Suppressor macrophage treated with lipopolysaccharide for 4 hours (primary cell): ENCODE measurements around the gene MAN1A2.
"Not testable (repeated sequence)": the region's sequence is repeated elsewhere in the genome, so short reads cannot be mapped to it uniquely, and the experiment has no call there.

ENCODE experiments used
- DNase-seq: peaks from one replicate; pipeline ENCODE4 v3.0.0-alpha.2; 2020

MAN1A2 gene

GRCh38 chr1:117403597-117403996 lies 36.3 kb downstream of the MAN1A2 start:
- DNase-seq = no peak

GRCh38 chr1:117405042-117405441 lies 37.8 kb downstream of the MAN1A2 start:
- DNase-seq = no peak

- no peak for DNase-seq
These were observed 45.2 kb downstream of the MAN1A2 start for GRCh38 chr1:117412472-117412871.

- DNase-seq = no peak
These were observed 46.2 kb downstream of the MAN1A2 start for GRCh38 chr1:117413412-117413811.

GRCh38 chr1:117414943-117415342 lies 47.7 kb downstream of the MAN1A2 start:
- DNase-seq = no peak

GRCh38 chr1:117416004-117416403 lies 48.8 kb downstream of the MAN1A2 start:
- DNase-seq = no peak

GRCh38 chr1:117416546-117417125 lies 49.4 kb downstream of the MAN1A2 start:
- no peak for DNase-seq

GRCh38 chr1:117425050-117425734 lies 57.9 kb downstream of the MAN1A2 start:
- DNase-seq = no peak

- no peak for DNase-seq
These were observed 60.0 kb downstream of the MAN1A2 start for GRCh38 chr1:117427297-117427696.

GRCh38 chr1:117433943-117434342 lies 66.7 kb downstream of the MAN1A2 start:
- no peak for DNase-seq

- no peak for DNase-seq
These were observed 69.3 kb downstream of the MAN1A2 start for GRCh38 chr1:117436513-117436912.

- no peak for DNase-seq
These were observed 80.4 kb downstream of the MAN1A2 start for GRCh38 chr1:117447661-117448060.

- no peak for DNase-seq
These were observed 85.0 kb downstream of the MAN1A2 start for GRCh38 chr1:117452216-117452615.

GRCh38 chr1:117453958-117454357 lies 86.7 kb downstream of the MAN1A2 start:
- DNase-seq = no peak

- not testable (repeated sequence) for DNase-seq
These were observed 91.2 kb downstream of the MAN1A2 start for GRCh38 chr1:117458410-117458809.

- DNase-seq = no peak
These were observed 99.5 kb downstream of the MAN1A2 start for GRCh38 chr1:117466761-117467160.

- DNase-seq = no peak
These were observed 100.1 kb downstream of the MAN1A2 start for GRCh38 chr1:117467336-117467735.

GRCh38 chr1:117473063-117473462 lies 105.8 kb downstream of the MAN1A2 start:
- DNase-seq = no peak

- DNase-seq = not testable (repeated sequence)
These were observed 108.2 kb downstream of the MAN1A2 start for GRCh38 chr1:117475495-117475894.

GRCh38 chr1:117479086-117479485 lies 111.8 kb downstream of the MAN1A2 start:
- DNase-seq = no peak

GRCh38 chr1:117481410-117481809 lies 114.2 kb downstream of the MAN1A2 start:
- no peak for DNase-seq

GRCh38 chr1:117493906-117494305 lies 126.7 kb downstream of the MAN1A2 start:
- no peak for DNase-seq

GRCh38 chr1:117495068-117495467 lies 127.8 kb downstream of the MAN1A2 start:
- DNase-seq = no peak

- no peak for DNase-seq
These were observed 131.8 kb downstream of the MAN1A2 start for GRCh38 chr1:117499071-117499470.

GRCh38 chr1:117500584-117500983 lies 133.3 kb downstream of the MAN1A2 start:
- no peak for DNase-seq
